GM18867 (cell line): ENCODE data around the gene SRBD1.

Experiments
- ATAC-seq: cut with Tn5 transposase; IDR thresholded peaks from one replicate; pipeline ENCODE4 v1.9.1; 2021; ENCODE audit warnings: mild to moderate bottlenecking, moderate library complexity; ENCODE audit not compliant: unreplicated experiment

The SRBD1 gene

GRCh38 chr2:45483997-45484396 lies 127.1 kb downstream of the SRBD1 start:
- ATAC-seq, result no peak

GRCh38 chr2:45477546-45477945 lies 133.5 kb downstream of the SRBD1 start:
- ATAC-seq, result no peak

GRCh38 chr2:45470531-45470930 lies 140.5 kb downstream of the SRBD1 start:
- ATAC-seq, result no peak

GRCh38 chr2:45469314-45470099 lies 141.6 kb downstream of the SRBD1 start:
- ATAC-seq, result no peak

- ATAC-seq, result no peak
These were observed 142.8 kb downstream of the SRBD1 start for GRCh38 chr2:45468279-45468678.

- no peak for ATAC-seq
These were observed 145.0 kb downstream of the SRBD1 start for GRCh38 chr2:45466053-45466452.

- ATAC-seq, result no peak
These were observed 150.2 kb downstream of the SRBD1 start for GRCh38 chr2:45460825-45461224.

GRCh38 chr2:45459860-45460259 lies 151.2 kb downstream of the SRBD1 start:
- no peak for ATAC-seq

- no peak for ATAC-seq
These were observed 152.0 kb downstream of the SRBD1 start for GRCh38 chr2:45458909-45459563.

GRCh38 chr2:45457211-45457945 lies 153.7 kb downstream of the SRBD1 start:
- no peak for ATAC-seq

GRCh38 chr2:45452866-45453265 lies 158.2 kb downstream of the SRBD1 start:
- no peak for ATAC-seq

- no peak for ATAC-seq
These were observed 160.4 kb downstream of the SRBD1 start for GRCh38 chr2:45450634-45451033.

GRCh38 chr2:45448217-45448616 lies 162.8 kb downstream of the SRBD1 start:
- ATAC-seq, result no peak

- ATAC-seq, result no peak
These were observed 165.1 kb downstream of the SRBD1 start for GRCh38 chr2:45446016-45446415.

GRCh38 chr2:45445037-45445436 lies 166.0 kb downstream of the SRBD1 start:
- ATAC-seq, result no peak

- ATAC-seq, result no peak
These were observed 168.1 kb downstream of the SRBD1 start for GRCh38 chr2:45443012-45443411.

GRCh38 chr2:45442026-45442425 lies 169.0 kb downstream of the SRBD1 start:
- no peak for ATAC-seq

- no peak for ATAC-seq
These were observed 169.5 kb downstream of the SRBD1 start for GRCh38 chr2:45441571-45441970.

GRCh38 chr2:45439788-45440773 lies 171.0 kb downstream of the SRBD1 start:
- ATAC-seq, result peak; percentile 86

GRCh38 chr2:45438872-45439665 lies 172.0 kb downstream of the SRBD1 start:
- no peak for ATAC-seq
